GM21717 (cell line): Measurements from ENCODE around the gene SLC39A2.

Source experiments
- ATAC-seq: cut with Tn5 transposase; IDR thresholded peaks from one replicate; pipeline ENCODE4 v1.9.1; 2021; ENCODE audit warnings: mild to moderate bottlenecking, moderate library complexity; ENCODE audit not compliant: unreplicated experiment

The SLC39A2 gene

GRCh38 chr14:21043387-21043973 is 44.4 kb downstream of the SLC39A2 start:
- no peak for ATAC-seq

GRCh38 chr14:21043974-21044618 is 45.0 kb downstream of the SLC39A2 start:
- ATAC-seq = no peak

- ATAC-seq = no peak
Observed at GRCh38 chr14:21047378-21047781, 48.3 kb downstream of the SLC39A2 start.

- ATAC-seq = no peak
Observed at GRCh38 chr14:21048638-21049037, 49.5 kb downstream of the SLC39A2 start.

- no peak for ATAC-seq
Observed at GRCh38 chr14:21049271-21049673, 50.2 kb downstream of the SLC39A2 start.

GRCh38 chr14:21050597-21050996 is 51.5 kb downstream of the SLC39A2 start:
- no peak for ATAC-seq
